Measurements from ENCODE around the gene CEP72.
"Not testable (repeated sequence)": the region's sequence is repeated elsewhere in the genome, so short reads cannot be mapped to it uniquely, and the experiment has no call there.

CEP72 gene

DNA sequence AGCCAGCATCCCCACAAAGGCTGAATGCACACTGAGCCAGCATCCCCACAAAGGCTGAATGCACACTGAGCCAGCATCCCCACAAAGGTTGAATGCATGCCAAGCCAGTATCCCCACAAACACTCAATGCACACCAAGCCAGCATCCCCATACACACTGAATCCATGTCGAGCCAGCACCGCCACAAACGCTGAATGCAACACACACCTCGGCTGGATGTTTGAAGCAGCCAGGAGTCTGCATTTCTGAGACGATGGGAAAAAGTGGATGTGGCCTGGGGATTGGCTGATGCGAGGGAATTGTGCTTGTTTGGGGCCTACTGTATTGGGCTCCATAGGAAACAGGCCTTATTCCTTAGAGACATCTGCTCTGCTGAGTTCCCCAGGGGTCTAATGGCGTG lies 30.9 kb upstream of the CEP72 start:
- no peak for DNase-seq (ENCODE audit: low read depth)

GRCh38 chr5:581941-582340 lies 30.2 kb upstream of the CEP72 start:
- no peak for DNase-seq (ENCODE audit: low read depth)

GRCh38 chr5:582445-582844 lies 29.7 kb upstream of the CEP72 start:
- not testable (repeated sequence) for DNase-seq (ENCODE audit: low read depth)

DNA sequence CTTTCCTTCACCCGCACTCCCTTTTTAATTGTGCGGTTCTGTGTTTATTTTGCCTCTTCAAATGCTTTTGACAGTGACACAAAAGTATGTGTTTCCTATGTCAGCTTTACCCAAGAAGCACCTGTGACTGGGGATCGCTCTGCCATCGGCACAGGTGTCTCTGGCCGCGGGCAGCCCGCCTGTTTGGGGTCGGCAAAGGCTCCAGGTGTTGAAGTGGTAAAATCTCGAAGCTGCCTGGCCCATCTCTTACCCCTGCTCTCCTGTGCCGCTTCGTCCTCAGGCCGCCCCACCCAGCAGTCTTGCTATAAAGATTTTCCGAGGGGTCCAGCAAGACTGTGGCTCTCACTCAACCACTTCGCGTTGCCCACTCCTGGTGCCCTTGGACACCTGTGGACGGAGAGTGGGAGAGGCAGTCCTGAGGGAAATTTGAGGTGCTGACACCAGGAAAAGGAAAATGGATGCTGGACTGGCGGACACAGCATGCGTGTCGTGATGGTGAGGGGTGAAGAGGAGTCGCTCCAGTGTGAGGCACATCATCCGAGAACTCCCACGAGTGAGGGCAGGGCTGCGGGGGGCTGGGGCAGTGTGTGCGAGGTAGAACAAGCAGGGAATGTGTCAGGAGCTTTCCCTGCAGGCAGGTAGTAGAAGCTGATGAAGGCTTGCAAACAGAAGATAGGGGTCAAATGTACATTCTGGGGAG lies 29.1 kb upstream of the CEP72 start:
- DNase-seq (ENCODE audit: low read depth), result no peak

GRCh38 chr5:583645-584044 lies 28.5 kb upstream of the CEP72 start:
- no peak for DNase-seq (ENCODE audit: low read depth)

DNA sequence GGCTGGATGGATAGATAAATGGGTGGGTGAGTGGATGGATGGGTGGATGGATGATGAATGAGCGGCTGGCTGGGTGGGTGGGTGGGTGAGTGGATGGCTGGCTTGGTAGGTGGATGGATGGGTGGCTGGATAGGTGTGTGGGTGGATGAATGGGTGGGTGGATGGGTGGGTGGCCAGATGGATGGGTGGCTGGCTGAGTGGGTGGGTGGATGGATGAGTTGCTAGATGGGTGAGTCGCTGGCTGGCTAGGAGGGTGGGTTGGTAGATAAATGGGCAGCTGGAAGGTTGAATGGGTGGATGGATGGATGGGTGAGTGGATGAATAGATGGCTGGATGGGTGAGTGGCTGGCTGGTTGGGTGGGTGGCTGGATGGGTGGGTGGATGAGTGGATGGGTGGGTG lies 27.9 kb upstream of the CEP72 start:
- DNase-seq (ENCODE audit: low read depth), result no peak

DNA sequence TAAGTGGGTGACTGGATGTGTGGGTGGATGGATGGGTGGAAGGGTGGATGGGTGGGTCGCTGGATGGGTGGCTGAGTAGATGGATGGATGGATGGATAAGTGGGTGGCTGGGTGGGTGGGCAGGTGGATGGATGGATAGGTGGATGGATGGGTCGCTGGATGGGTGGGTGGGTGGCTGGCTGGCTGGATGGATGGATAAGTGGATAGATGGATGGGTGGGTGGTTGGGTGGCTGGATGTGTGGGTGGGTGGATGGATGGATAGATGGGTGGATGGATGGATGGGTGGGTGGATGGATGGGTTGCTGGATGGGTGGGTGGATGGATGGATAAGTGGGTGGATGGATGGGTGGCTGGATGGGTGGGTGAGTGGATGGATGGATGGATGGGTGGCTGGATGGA lies 27.3 kb upstream of the CEP72 start:
- no peak for DNase-seq (ENCODE audit: low read depth)

GRCh38 chr5:585556-585955 lies 26.6 kb upstream of the CEP72 start:
- no peak for DNase-seq (ENCODE audit: low read depth)

GRCh38 chr5:585962-586628 lies 26.0 kb upstream of the CEP72 start:
- no peak for DNase-seq (ENCODE audit: low read depth)

- DNase-seq (ENCODE audit: low read depth), result no peak
Observed at GRCh38 chr5:586751-587285, 25.3 kb upstream of the CEP72 start.

GRCh38 chr5:587403-587802 lies 24.7 kb upstream of the CEP72 start:
- DNase-seq (ENCODE audit: low read depth), result no peak

DNA sequence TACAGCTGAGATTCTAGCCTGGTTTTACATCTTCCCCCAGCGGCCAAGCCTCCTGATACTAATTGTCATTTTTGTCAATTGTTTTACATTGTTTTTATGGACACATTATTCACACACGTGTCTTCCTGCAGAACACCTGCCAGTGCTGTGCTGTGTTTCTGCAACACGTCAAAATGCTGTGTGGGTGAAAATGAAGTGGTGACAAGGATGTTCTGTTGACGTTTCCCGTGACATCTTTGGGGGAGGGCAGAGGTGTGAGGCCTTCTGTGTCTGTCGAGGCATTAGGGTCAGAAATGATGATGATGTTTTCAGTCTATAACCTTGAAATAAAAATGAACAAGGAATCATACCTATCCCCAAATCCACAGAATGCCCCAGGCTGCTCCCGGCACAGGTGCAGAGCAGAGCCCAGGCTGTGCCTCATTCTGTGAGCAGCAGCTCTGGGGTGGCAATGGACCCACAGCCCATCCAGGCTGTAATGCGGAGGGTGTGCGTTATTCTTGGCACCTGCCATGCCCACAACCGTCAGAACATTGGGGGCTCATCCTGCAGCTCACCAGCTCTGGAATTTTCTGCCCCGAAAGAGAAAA lies 23.6 kb upstream of the CEP72 start:
- DNase-seq (ENCODE audit: low read depth), result no peak

- no peak for DNase-seq (ENCODE audit: low read depth)
Observed at GRCh38 chr5:589173-589572, 23.0 kb upstream of the CEP72 start.

DNA sequence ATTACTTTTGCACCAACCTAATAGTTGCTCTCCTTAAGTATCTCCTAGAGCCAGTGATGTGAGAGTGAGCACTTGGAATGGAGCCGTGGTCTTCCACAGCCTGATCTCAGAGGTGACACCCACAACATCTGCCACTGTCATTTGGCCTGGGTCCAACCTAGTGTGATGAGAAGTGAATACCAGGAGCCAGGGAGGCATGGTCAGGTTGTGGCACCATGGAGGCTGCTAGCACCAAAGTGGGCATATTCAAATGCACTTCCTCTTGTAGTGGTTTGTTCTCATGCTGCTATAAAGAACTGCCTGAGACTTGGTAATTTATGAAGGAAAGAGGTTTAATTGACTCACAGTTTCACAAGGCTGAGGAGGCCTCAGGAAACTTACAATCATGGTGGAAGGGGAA lies 22.6 kb upstream of the CEP72 start:
- DNase-seq (ENCODE audit: low read depth), result no peak

DNA sequence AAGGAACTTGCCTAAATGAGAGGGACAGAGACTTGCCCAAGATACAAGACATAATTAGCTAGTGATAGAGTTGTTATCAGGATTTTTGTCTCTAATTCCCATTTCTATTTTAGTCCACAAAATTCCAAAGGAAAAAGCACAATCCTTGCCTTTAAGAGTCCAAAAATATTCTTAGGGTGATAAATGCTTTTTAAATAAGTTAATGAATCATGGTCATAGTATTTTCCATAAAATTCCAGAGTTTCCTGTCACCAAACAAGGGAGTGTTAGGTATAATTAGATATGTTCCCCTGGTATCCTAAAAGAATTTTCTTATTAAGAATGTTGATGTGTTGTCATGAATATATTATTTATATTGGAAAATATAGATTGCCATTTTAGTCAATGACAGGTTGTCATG lies 21.8 kb upstream of the CEP72 start:
- no peak for DNase-seq (ENCODE audit: low read depth)

DNA sequence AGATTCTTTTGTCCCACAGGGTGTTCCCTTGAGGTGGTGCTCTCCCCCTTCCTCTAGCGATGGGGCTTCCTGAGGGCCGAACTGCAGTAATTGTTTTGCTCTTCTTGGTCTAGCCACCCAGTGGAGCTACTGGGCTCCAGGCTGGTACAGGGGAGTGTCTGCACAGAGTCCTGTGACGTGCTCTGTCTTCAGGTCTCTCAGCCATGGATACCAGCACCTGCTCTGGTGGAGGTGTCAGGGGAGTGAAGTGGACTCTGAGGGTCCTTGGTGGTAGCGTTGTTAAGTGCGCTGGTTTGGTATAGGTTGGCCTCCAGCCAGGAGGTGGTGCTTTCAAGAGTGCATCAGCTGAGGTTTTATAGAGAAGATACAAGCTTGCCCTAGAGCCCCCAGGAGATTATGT lies 20.4 kb upstream of the CEP72 start:
- DNase-seq (ENCODE audit: low read depth), result no peak

DNA sequence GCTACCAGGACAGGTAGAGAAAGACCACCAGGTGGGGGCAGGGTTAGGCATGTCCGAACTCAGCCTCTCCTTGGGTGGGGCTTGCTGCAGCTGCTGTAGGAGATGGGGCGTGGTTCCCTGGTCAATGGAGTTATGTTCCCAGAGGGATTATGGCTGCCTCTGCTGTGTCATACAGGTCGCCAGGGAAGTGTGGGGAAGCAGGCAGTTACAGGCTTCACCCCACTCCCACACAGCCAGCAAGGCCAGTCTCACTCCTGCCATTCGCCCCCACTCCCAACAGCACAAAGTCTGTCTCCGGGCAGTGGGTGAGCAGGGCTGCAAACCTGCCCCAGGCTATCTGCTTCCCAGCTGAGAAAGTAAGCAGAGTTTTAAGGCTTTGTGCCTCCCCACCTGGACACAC lies 20.0 kb upstream of the CEP72 start:
- no peak for DNase-seq (ENCODE audit: low read depth)

GRCh38 chr5:593511-593910 lies 18.6 kb upstream of the CEP72 start:
- DNase-seq (ENCODE audit: low read depth), result no peak

- no peak for DNase-seq (ENCODE audit: low read depth)
Observed at GRCh38 chr5:594226-594860, 17.8 kb upstream of the CEP72 start.

DNA sequence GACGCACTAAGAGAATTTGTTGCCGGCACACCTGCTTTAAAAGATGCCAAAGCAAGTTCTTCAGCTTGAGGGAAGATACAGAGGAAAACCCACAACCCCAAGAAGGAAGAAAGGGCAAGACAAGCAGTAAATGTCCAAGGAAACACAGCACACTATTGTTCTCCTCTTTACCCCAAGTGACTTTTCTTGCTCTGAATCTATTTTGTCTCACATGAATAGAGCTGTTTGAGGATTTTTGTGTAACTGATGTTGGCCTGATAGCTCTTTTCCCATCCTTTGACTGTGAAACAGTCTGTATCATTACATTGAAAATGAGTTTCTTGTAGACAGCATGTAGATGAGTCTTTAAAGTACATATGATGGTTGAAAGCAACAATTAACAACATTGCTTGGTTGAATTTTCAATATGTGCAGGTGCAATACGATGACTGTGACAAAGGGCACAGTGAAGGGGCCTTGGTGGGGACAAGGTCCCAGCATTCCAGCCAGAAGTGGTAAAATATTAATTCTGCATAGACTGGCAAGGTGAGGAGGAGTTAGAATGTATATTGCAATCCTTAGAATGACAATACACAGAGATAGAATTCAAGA lies 16.8 kb upstream of the CEP72 start:
- no peak for DNase-seq (ENCODE audit: low read depth)

GRCh38 chr5:597871-598563 lies 14.1 kb upstream of the CEP72 start:
- no peak for DNase-seq (ENCODE audit: low read depth)

- no peak for DNase-seq (ENCODE audit: low read depth)
Observed at GRCh38 chr5:598564-598890, 13.6 kb upstream of the CEP72 start.

Measured in GM04504 (cell line).